ENCODE results near the gene RGS7. TPM values are rescaled to one million over a fixed set of nuclear protein-coding genes. Genes with fewer than 3 reads are reported as not detected.
A peak's percentile ranks its signal among the peaks of the same experiment; 100 is the strongest.

RGS7 gene
- total RNA-seq, 4 donors from 2014 or later, result 0.39 TPM; not detected in 3

GRCh38 chr1:240734001-240734400 is 623.0 kb downstream of the RGS7 start:
- intact Hi-C loops (cut with DNase I), result no loop called here
- no peak for DNase-seq
- Histone ChIP-seq H3K36me3 (no peaks in the 10 kb centered on the region), H3K4me3 (replicated peaks in 1 of 3) (no peak overlapping the region), H3K27me3 (no peaks in the 10 kb centered on the region), H3K4me1 (no peaks in the 10 kb centered on the region), H3K9me3 (no peaks in the 10 kb centered on the region), H3K27ac (no peak overlapping the region)
- TF ChIP-seq POLR2A (IDR thresholded peaks at IDR 0.05) (no peak), CTCF (IDR thresholded peaks at IDR 0.05) (no peak)
- WGBS, 2 donors, result 78% methylated on average over 3 of the region's 3 CpGs

GRCh38 chr1:240732390-240732789 is 624.6 kb downstream of the RGS7 start:
- no peak for DNase-seq
- 14 to 16% methylated on average over 5 of the region's 5 CpGs for WGBS, 2 donors
- Histone ChIP-seq H3K27me3 (no peaks in the 10 kb centered on the region), H3K9me3 (no peaks in the 10 kb centered on the region), H3K4me1 (no peaks in the 10 kb centered on the region), H3K4me3 (replicated peaks in 1 of 3) (no peak overlapping the region), H3K36me3 (no peaks in the 10 kb centered on the region), H3K27ac (no peak overlapping the region)
- TF ChIP-seq CTCF (IDR thresholded peaks at IDR 0.05) (peak in 4 of 6 experiments; percentile 37 to 56 (median 42)), POLR2A (IDR thresholded peaks at IDR 0.05) (no peak)
- intact Hi-C loops (cut with DNase I), result no loop called here

MicroRNAs within 50 kb of the gene (microRNA counts, 767-probe panel; counts per million panel counts)
- microRNA hsa-miR-3123, result 0 counts per million in 2 donors

Small RNAs within 50 kb of the gene (microRNA-seq; reads per million reads assigned to microRNA genes)
- not detected for gene MIR3123

Small RNAs within 50 kb of the gene (small RNA-seq; reads per million reads assigned to genes)
- gene MIR3123, result not detected

Other genes with a start within 250 kb of the RGS7 start
- 10 to 100 TPM; 52.7 to 84.3 (median 64.6) TPM for gene FH, start 162.6 kb upstream of the RGS7 start, total RNA-seq
- gene KMO, start 175.2 kb upstream of the RGS7 start, total RNA-seq, result 1 to 10 TPM in 1 of 4 donors, under 1 TPM in 2, not detected in 1; 0.27 to 2.3 (median 0.39) TPM

Measured in thyroid gland (tissue), 4 donors.